Stimulated activated memory B cell treated with anti-CD40 and anti-IgM and Interleukin-4, amounts not matched to agents 10 μg/mL and 1 μg/mL and 100 μg/mL, for 72 hours (primary cell): ENCODE data around the gene ALKBH3.

Experiments used
- ATAC-seq: fragments of 150-1000 bp; cut with Tn5 transposase; 2 replicates; pipeline ENCODE4 v1.10.0; 2021
- H3K27ac Mint-ChIP-seq: one replicate; pipeline ENCODE4 v1.8.0; 2022; ENCODE audit warnings: mild to moderate bottlenecking, mixed read lengths
- H3K27me3 Mint-ChIP-seq: one replicate; pipeline ENCODE4 v1.8.0; 2022; ENCODE audit warnings: mixed read lengths
- H3K36me3 Mint-ChIP-seq: one replicate; pipeline ENCODE4 v1.8.0; 2022; ENCODE audit warnings: mixed read lengths
- H3K4me1 Mint-ChIP-seq: one replicate; pipeline ENCODE4 v1.8.0; 2022; ENCODE audit warnings: mixed read lengths
- H3K4me3 Mint-ChIP-seq: one replicate; pipeline ENCODE4 v1.8.0; 2022; ENCODE audit warnings: mild to moderate bottlenecking, moderate library complexity, mixed read lengths
- H3K9me3 Mint-ChIP-seq: one replicate; pipeline ENCODE4 v1.8.0; 2022; ENCODE audit warnings: mixed read lengths

Gene ALKBH3

GRCh38 chr11:43871051-43871450, 9.6 kb upstream of the ALKBH3 start:
- Mint-ChIP-seq H3K4me1 (peaks cover 12% of the 10 kb centered on the region), H3K27me3 (peaks cover 50% of the 10 kb centered on the region), H3K36me3 (no peaks in the 10 kb centered on the region), H3K9me3 (peaks cover 3% of the 10 kb centered on the region), H3K4me3 (no peak overlapping the region), H3K27ac (no peak overlapping the region)
- no peak for ATAC-seq

GRCh38 chr11:43872995-43873394, 7.6 kb upstream of the ALKBH3 start:
- ATAC-seq: no peak
- no peak overlapping the region for H3K27ac Mint-ChIP-seq
- H3K4me3 Mint-ChIP-seq: no peak overlapping the region
- H3K36me3 Mint-ChIP-seq: no peaks in the 10 kb centered on the region
- no peaks in the 10 kb centered on the region for H3K9me3 Mint-ChIP-seq
- peaks cover 12% of the 10 kb centered on the region for H3K4me1 Mint-ChIP-seq
- peaks cover 40% of the 10 kb centered on the region for H3K27me3 Mint-ChIP-seq

GRCh38 chr11:43874078-43874477, 6.6 kb upstream of the ALKBH3 start:
- H3K4me1 Mint-ChIP-seq: peaks cover 5% of the 10 kb centered on the region
- no peaks in the 10 kb centered on the region for H3K36me3 Mint-ChIP-seq
- no peak for ATAC-seq
- H3K4me3 Mint-ChIP-seq: no peak overlapping the region
- H3K9me3 Mint-ChIP-seq: no peaks in the 10 kb centered on the region
- H3K27ac Mint-ChIP-seq: no peak overlapping the region
- H3K27me3 Mint-ChIP-seq: peaks cover 40% of the 10 kb centered on the region

- Mint-ChIP-seq H3K27me3 (peaks cover 40% of the 10 kb centered on the region), H3K27ac (no peak overlapping the region), H3K4me3 (no peak overlapping the region), H3K9me3 (no peaks in the 10 kb centered on the region), H3K36me3 (no peaks in the 10 kb centered on the region), H3K4me1 (no peaks in the 10 kb centered on the region)
- ATAC-seq: no peak
Observed at GRCh38 chr11:43874738-43875137, 5.9 kb upstream of the ALKBH3 start.

GRCh38 chr11:43879789-43880639, 617 bp upstream of the ALKBH3 start:
- no peak for ATAC-seq
- Mint-ChIP-seq H3K4me1 (peaks cover 15% of the 10 kb centered on the region), H3K27me3 (peaks cover 8% of the 10 kb centered on the region), H3K9me3 (no peaks in the 10 kb centered on the region), H3K36me3 (peaks cover 13% of the 10 kb centered on the region), H3K4me3 (peak overlapping the region; percentile 86), H3K27ac (peak overlapping the region; percentile 75)

- Mint-ChIP-seq H3K4me1 (no peaks in the 10 kb centered on the region), H3K27me3 (no peaks in the 10 kb centered on the region), H3K27ac (no peak overlapping the region), H3K36me3 (peaks cover 73% of the 10 kb centered on the region), H3K9me3 (no peaks in the 10 kb centered on the region), H3K4me3 (no peak overlapping the region)
- ATAC-seq: no peak
Observed at GRCh38 chr11:43892851-43893250, 12.2 kb downstream of the ALKBH3 start.

GRCh38 chr11:43894546-43894945, 13.9 kb downstream of the ALKBH3 start:
- no peak for ATAC-seq
- Mint-ChIP-seq H3K36me3 (peaks cover 86% of the 10 kb centered on the region), H3K9me3 (no peaks in the 10 kb centered on the region), H3K27ac (no peak overlapping the region), H3K4me3 (no peak overlapping the region), H3K27me3 (no peaks in the 10 kb centered on the region), H3K4me1 (no peaks in the 10 kb centered on the region)

GRCh38 chr11:43895601-43896000, 15.0 kb downstream of the ALKBH3 start:
- ATAC-seq: no peak
- Mint-ChIP-seq H3K4me3 (no peak overlapping the region), H3K27ac (no peak overlapping the region), H3K27me3 (no peaks in the 10 kb centered on the region), H3K4me1 (no peaks in the 10 kb centered on the region), H3K9me3 (no peaks in the 10 kb centered on the region), H3K36me3 (peaks cover 78% of the 10 kb centered on the region)

- Mint-ChIP-seq H3K27ac (no peak overlapping the region), H3K36me3 (peaks cover 78% of the 10 kb centered on the region), H3K4me3 (no peak overlapping the region), H3K27me3 (no peaks in the 10 kb centered on the region), H3K9me3 (no peaks in the 10 kb centered on the region), H3K4me1 (no peaks in the 10 kb centered on the region)
- ATAC-seq: no peak
Observed at GRCh38 chr11:43898574-43898973, 17.9 kb downstream of the ALKBH3 start.

GRCh38 chr11:43899094-43899493, 18.5 kb downstream of the ALKBH3 start:
- H3K4me3 Mint-ChIP-seq: no peak overlapping the region
- no peaks in the 10 kb centered on the region for H3K4me1 Mint-ChIP-seq
- H3K9me3 Mint-ChIP-seq: no peaks in the 10 kb centered on the region
- ATAC-seq: no peak
- H3K27ac Mint-ChIP-seq: no peak overlapping the region
- H3K27me3 Mint-ChIP-seq: no peaks in the 10 kb centered on the region
- H3K36me3 Mint-ChIP-seq: peaks cover 80% of the 10 kb centered on the region

- Mint-ChIP-seq H3K27me3 (no peaks in the 10 kb centered on the region), H3K4me1 (no peaks in the 10 kb centered on the region), H3K36me3 (peaks cover 65% of the 10 kb centered on the region), H3K9me3 (no peaks in the 10 kb centered on the region), H3K27ac (no peak overlapping the region), H3K4me3 (no peak overlapping the region)
- ATAC-seq: no peak
Observed at GRCh38 chr11:43901551-43901950, 20.9 kb downstream of the ALKBH3 start.

GRCh38 chr11:43903078-43903477, 22.4 kb downstream of the ALKBH3 start:
- Mint-ChIP-seq H3K36me3 (peaks cover 66% of the 10 kb centered on the region), H3K27me3 (no peaks in the 10 kb centered on the region), H3K4me1 (peaks cover 11% of the 10 kb centered on the region), H3K9me3 (no peaks in the 10 kb centered on the region), H3K27ac (no peak overlapping the region), H3K4me3 (no peak overlapping the region)
- ATAC-seq: no peak

GRCh38 chr11:43903969-43904368, 23.3 kb downstream of the ALKBH3 start:
- Mint-ChIP-seq H3K27ac (no peak overlapping the region), H3K4me3 (no peak overlapping the region)

GRCh38 chr11:43904742-43905535, 24.3 kb downstream of the ALKBH3 start:
- H3K27me3 Mint-ChIP-seq: no peaks in the 10 kb centered on the region
- no peak overlapping the region for H3K4me3 Mint-ChIP-seq
- ATAC-seq: no peak
- peaks cover 11% of the 10 kb centered on the region for H3K4me1 Mint-ChIP-seq
- peaks cover 66% of the 10 kb centered on the region for H3K36me3 Mint-ChIP-seq
- no peak overlapping the region for H3K27ac Mint-ChIP-seq
- no peaks in the 10 kb centered on the region for H3K9me3 Mint-ChIP-seq

More at GRCh38 chr11:43903969-43904368, 23.3 kb downstream of the ALKBH3 start:
- Mint-ChIP-seq H3K27me3 (no peaks in the 10 kb centered on the region), H3K9me3 (no peaks in the 10 kb centered on the region), H3K4me1 (peaks cover 11% of the 10 kb centered on the region), H3K36me3 (peaks cover 64% of the 10 kb centered on the region)
- ATAC-seq: no peak

GRCh38 chr11:43905813-43906241, 25.2 kb downstream of the ALKBH3 start:
- Mint-ChIP-seq H3K9me3 (no peaks in the 10 kb centered on the region), H3K36me3 (peaks cover 72% of the 10 kb centered on the region), H3K4me3 (no peak overlapping the region), H3K27ac (no peak overlapping the region), H3K4me1 (peaks cover 11% of the 10 kb centered on the region), H3K27me3 (no peaks in the 10 kb centered on the region)
- ATAC-seq: no peak
